AG09319 (cell line): ENCODE results near the gene POU3F1.

Experiments
- DNase-seq: peaks from one replicate; pipeline ENCODE4 v3.0.0-alpha.2; 2010; ENCODE audit warnings: low read depth; ENCODE audit errors: extremely low read depth
- CTCF ChIP-seq: IDR thresholded peaks from 2 replicates; pipeline ENCODE4 v1.5.1; 2011; ENCODE audit warnings: low read depth, mild to moderate bottlenecking, inconsistent platforms, low read length, moderate library complexity

POU3F1 gene

GRCh38 chr1:38046333-38046883, at the start of gene POU3F1:
POU3F1 (minus strand) TSS chr1:38046793; CDS start chr1:38046743, 50 bp downstream.
- DNase-seq, result no peak
- TF ChIP-seq CTCF, result no peak

DNA sequence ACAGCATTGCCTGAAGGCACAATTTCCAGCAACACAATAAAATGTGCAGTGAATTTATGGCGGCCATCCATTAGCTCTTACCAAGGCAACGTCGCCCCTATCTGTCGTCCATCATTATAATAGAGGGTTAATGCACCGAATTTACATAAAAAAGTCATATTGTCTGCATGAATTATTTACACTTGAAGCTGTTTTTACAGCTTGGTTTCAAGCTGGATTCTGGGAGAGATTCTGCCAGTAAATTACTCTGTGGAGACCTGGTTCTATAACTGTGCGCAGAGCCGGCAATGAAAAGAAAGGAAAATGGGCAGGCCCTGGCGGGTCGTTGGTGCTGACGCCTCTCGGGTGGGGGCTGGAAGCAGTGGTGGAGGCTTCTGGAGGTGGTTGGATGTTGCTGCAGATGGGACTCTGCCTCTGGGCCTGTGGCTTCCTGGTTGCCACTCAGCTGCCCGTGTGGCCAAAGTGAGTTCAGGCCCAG, 48.9 kb upstream of the POU3F1 start:
- DNase-seq, result no peak
- no peak for TF ChIP-seq CTCF

GRCh38 chr1:38094711-38095290, 48.2 kb upstream of the POU3F1 start:
- TF ChIP-seq CTCF, result no peak
- DNase-seq, result no peak

DNA sequence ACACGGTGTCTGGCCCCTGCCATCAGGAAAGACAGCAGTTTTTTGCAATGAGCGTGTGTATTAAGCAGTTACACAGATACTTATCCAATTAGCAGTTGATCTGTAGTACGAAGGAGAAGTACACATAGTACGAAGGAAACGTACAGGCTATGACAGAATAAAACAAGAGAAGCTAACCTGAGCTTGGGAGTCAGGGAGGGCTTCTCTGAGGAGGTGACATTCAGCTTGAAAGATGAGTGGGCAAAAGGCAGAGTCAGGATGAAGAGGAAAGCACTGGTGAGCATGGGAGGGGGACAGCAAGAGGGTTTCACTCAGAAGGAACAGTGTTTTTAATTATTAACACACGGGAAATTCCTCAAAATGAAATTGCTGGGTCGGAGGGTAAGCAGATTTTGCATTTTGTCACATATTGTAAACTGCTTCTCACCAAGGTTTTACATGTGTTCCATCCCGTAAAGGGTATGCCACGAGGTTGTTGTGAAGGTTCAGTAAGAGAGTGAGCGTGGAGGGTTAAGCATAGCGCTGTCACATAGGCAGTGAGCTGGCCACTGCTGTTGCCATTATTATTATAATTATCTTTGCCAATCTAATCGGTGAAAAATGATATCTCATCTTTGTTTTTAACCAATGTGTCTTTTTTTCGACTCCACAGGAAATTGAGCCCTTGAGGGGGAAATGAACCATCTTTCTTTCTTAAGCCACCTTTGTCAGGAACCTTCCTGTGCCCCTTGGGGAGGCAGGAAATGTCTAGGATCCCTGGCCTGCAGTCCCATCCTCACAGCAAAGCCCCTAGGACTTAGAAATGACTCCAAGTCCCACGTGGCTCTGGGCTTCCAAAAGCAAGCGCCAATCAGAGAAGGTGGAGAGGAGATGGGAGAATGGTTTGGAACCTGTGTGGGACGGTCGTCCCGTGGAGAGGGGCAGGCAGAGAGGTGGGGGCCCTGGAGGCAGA, 47.3 kb upstream of the POU3F1 start:
- no peak for DNase-seq
- no peak for TF ChIP-seq CTCF

DNA sequence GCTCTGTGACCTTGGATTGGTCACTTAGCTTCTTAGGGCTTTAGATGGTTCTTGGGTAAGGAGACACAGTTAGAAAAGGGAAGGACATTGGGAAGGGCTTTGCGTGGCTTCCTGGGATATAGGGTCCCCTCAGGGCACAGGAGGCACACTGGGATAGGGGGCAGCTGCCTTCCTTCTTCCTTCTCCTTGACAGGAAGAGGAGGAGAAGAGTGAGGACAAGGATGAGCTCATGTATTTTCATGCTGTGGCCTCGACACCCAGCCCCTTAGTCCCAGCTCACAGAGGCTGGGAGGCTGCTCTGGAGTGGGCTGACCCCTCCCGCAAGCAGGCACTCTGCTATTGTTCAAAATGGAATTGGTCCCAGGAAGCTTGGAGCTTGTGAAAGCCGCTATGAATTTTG, 45.7 kb upstream of the POU3F1 start:
- no peak for TF ChIP-seq CTCF
- DNase-seq, result no peak

DNA sequence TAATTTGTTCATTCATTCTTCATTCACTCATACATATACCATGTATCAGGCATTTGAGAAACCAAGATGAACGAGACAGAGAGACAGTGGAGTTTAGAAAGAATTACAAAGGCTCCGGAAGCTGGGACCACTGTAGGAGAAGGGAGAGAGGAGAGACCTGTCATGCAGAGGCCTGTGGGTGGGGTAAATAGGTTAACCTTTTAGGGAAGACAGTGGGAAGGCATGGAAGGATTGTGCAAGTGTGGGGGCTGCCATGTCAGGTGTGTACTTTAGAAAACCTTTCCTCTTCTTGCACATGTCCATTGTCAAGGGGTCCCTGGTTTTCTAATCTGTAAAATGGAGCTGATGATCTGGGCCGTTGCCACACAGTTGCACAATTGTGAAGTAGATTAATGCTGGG, 44.2 kb upstream of the POU3F1 start:
- no peak for DNase-seq
- no peak for TF ChIP-seq CTCF
